Ovary (tissue), 9 donors: ENCODE measurements around the gene WDFY1. TPM values are rescaled to one million over a fixed set of nuclear protein-coding genes. Genes with fewer than 3 reads are reported as not detected.

ENCODE experiments used
- DNase-seq, 5 donors: peaks; one replicate each; pipeline ENCODE4 v3.0.0-alpha.2; 2019 to 2020
- H3K27ac ChIP-seq, 2 donors: fragments of 200-600 bp; one replicate each; pipeline versions ENCODE4 v1.5.1 to v1.8.0; 2019 to 2022
- H3K27me3 ChIP-seq: fragments of 200-600 bp; one replicate; pipeline ENCODE4 v1.8.0; 2022
- H3K36me3 ChIP-seq: fragments of 200-600 bp; sonication (generic); one replicate; pipeline ENCODE4 v1.5.1; 2019
- H3K4me1 ChIP-seq: one replicate; pipeline ENCODE4 v1.8.1; 2013; ENCODE audit warnings: mild to moderate bottlenecking, moderate library complexity; ENCODE audit not compliant: insufficient read depth
- H3K4me3 ChIP-seq: fragments of 200-600 bp; sonication (generic); one replicate; pipeline ENCODE4 v1.5.1; 2017
- H3K9me3 ChIP-seq, 2 donors: fragments of 200-600 bp in 1 of 2; sonication (generic) in 1 of 2; one replicate each; pipeline versions ENCODE4 v1.5.1 to v1.8.1; 2013 to 2019; ENCODE audit warnings: mild to moderate bottlenecking in 1 of 2, moderate library complexity in 1 of 2
- CTCF ChIP-seq, 3 donors: fragments of 450-650 bp in 2 of 3; fragments of 200-600 bp in 1 of 3; IDR thresholded peaks; one replicate each; pipeline versions ENCODE4 v1.5.1 to v1.8.0; 2016 to 2022; ENCODE audit warnings: antibody characterized with exemption in 3 of 3, mild to moderate bottlenecking in 1 of 3
- EP300 ChIP-seq: sonication (generic); formaldehyde crosslinking; IDR thresholded peaks from one replicate; pipeline ENCODE4 v1.6.1; 2017; ENCODE audit warnings: antibody characterized with exemption
- POLR2A ChIP-seq: fragments of 450-650 bp; IDR thresholded peaks from one replicate; pipeline ENCODE4 v1.6.1; 2017; ENCODE audit warnings: antibody characterized with exemption, mild to moderate bottlenecking, moderate library complexity
- WGBS, 3 donors: extraction: QIAGEN DNeasy Blood & Tissue Kit in 1 of 3; methylation state at CpG; one replicate each; pipeline versions ENCODE4 v1.1.5 to v1.1.7; 2013 to 2017; 5-methylcytosine and 5-hydroxymethylcytosine counted together
- intact Hi-C, 4 donors: fragments of 100-400 bp; cut with DNase I; formaldehyde crosslinking; loops; one replicate each; pipeline versions ENCODE4 v1.11.0 to v1.15.1; 2022 to 2023
- polyA plus RNA-seq, 2 donors: library from polyadenylated mRNA; stranded (reverse); fragments of 200-250 nt in 1 of 2; fragments of 350-450 nt in 1 of 2; fragmentation: Illumina TruSeq in 1 of 2; extraction: RNeasy Lipid Tissue Mini Kit (QIAGEN cat#74804) in 1 of 2; gene quantifications; one replicate each; pipeline ENCODE4 v1.2.3, GENCODE V29; 2013 to 2014
- total RNA-seq, 7 donors: library from RNA; depleted of rRNA in 2 of 7; stranded (reverse); fragments of >200 nt in 2 of 7; fragmentation: NEBNext Ultra II Directional in 3 of 7; extraction: Animal tissue kit (Norgen Biotek cat#: 25700) in 3 of 7; gene quantifications; one replicate each; pipeline versions ENCODE4 v1.1.0 to v1.2.4, GENCODE V29; 2016 to 2023
- donor health status: DM: no; HTN: no; CAD: no; lungs with moderate emphysema.
- donor health status: DM: no; HTN: no; CAD: no.
- donor health status: Bipolar disorder and iron deficiency.
- donor health status: DM: yes; HTN: yes; CAD: no.
- donor health status: DM: no; HTN: no; CAD: no.
- donor health status: DM: yes; HTN: yes; CAD: no.

Gene WDFY1
- total and polyA plus RNA-seq, 9 donors, result 21.2 to 50.1 (median 39.6) TPM

DNA sequence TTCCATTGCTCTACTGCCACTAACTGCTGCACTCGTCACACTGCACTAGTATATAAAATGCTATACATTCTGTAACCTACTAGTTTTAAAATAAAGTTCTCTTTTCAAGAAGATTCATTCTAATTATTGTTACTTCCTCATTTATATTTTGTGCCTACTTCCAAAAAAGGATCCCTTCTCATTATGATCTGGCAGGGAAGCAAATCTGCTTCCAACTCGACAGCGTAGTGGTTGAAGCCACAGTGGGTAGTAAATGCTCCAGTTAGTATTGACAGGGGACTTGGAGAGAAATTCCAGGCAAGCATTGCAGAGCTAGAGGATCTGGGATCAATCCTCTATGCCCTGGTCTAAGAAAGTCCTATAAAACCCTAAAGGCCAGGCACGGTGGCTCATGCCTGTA lies 54.4 kb downstream of the WDFY1 start:
- H3K27ac ChIP-seq, result no peak overlapping the region
- intact Hi-C loops, result no loop called here
- H3K4me3 ChIP-seq, result no peak overlapping the region
- TF ChIP-seq POLR2A, result no peak
- no peaks in the 10 kb centered on the region for H3K9me3 ChIP-seq
- WGBS, 3 donors, result 69 to 74% (median 73%) methylated on average over 4 of the region's 4 CpGs
- no peaks in the 10 kb centered on the region for H3K27me3 ChIP-seq
- H3K36me3 ChIP-seq, result no peaks in the 10 kb centered on the region
- DNase-seq, result no peak
- H3K4me1 ChIP-seq, result no peaks in the 10 kb centered on the region

DNA sequence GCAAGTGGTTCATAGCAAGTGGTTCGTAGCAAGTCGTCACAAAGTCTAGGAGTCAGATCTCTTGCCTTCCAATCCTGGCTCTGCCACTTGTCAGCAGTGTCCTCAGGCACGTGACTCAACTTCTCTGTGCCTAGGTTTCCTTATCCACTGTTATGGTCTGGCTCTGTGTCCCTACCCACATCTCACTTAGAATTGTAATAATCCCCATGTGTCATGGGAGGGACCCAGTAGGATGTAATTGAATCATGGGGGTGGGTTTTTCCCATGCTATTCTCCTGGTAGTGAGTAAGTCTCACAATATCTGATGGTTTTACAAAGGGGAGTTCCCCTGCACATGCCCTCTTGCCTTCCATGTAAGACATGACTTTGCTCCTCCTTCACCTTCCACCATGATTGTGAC lies 55.9 kb downstream of the WDFY1 start:
- no peaks in the 10 kb centered on the region for H3K27me3 ChIP-seq
- WGBS, 3 donors, result 96 to 100% (median 99%) methylated on average over 3 of the region's 3 CpGs

GRCh38 chr2:223888251-223888650 lies 56.9 kb downstream of the WDFY1 start:
- TF ChIP-seq EP300 (no peak), CTCF (IDR thresholded peaks at IDR 0.05) (no peak), POLR2A (no peak)
- H3K27me3 ChIP-seq, result no peaks in the 10 kb centered on the region
- H3K36me3 ChIP-seq, result no peaks in the 10 kb centered on the region
- no peak for DNase-seq
- intact Hi-C loops, result no loop called here
- no peaks in the 10 kb centered on the region for H3K4me1 ChIP-seq
- 96 to 98% (median 98%) methylated on average over 2 of the region's 2 CpGs for WGBS, 3 donors
- H3K4me3 ChIP-seq, result no peak overlapping the region
- no peak overlapping the region for H3K27ac ChIP-seq
- no peaks in the 10 kb centered on the region for H3K9me3 ChIP-seq

More for the DNA sequence above, 55.9 kb downstream of the WDFY1 start:
- H3K36me3 ChIP-seq, result no peaks in the 10 kb centered on the region
- intact Hi-C loops, result no loop called here
- no peak overlapping the region for H3K4me3 ChIP-seq
- H3K9me3 ChIP-seq, result no peaks in the 10 kb centered on the region
- no peaks in the 10 kb centered on the region for H3K4me1 ChIP-seq
- DNase-seq, result no peak
- H3K27ac ChIP-seq, result no peak overlapping the region
- no peak for TF ChIP-seq EP300
- no peak for TF ChIP-seq POLR2A
- no peak for TF ChIP-seq CTCF (IDR thresholded peaks at IDR 0.05)

- intact Hi-C loops, result no loop called here
- H3K27ac ChIP-seq, result no peak overlapping the region
- no peaks in the 10 kb centered on the region for H3K9me3 ChIP-seq
- H3K27me3 ChIP-seq, result no peaks in the 10 kb centered on the region
- WGBS, 3 donors, result 83 to 88% (median 86%) methylated on average over 5 of the region's 5 CpGs
- H3K4me1 ChIP-seq, result no peaks in the 10 kb centered on the region
- no peak overlapping the region for H3K4me3 ChIP-seq
- H3K36me3 ChIP-seq, result no peaks in the 10 kb centered on the region
- TF ChIP-seq POLR2A (no peak), CTCF (IDR thresholded peaks at IDR 0.05) (no peak), EP300 (no peak)
- DNase-seq, result no peak
These were observed 58.0 kb downstream of the WDFY1 start for GRCh38 chr2:223887127-223887526.

GRCh38 chr2:223886726-223887125 lies 58.4 kb downstream of the WDFY1 start:
- no peak for DNase-seq
- Histone ChIP-seq H3K27me3 (no peaks in the 10 kb centered on the region), H3K4me1 (no peaks in the 10 kb centered on the region), H3K27ac (no peak overlapping the region), H3K9me3 (no peaks in the 10 kb centered on the region), H3K36me3 (no peaks in the 10 kb centered on the region), H3K4me3 (no peak overlapping the region)
- no peak for TF ChIP-seq EP300
- no peak for TF ChIP-seq POLR2A
- TF ChIP-seq CTCF (IDR thresholded peaks at IDR 0.05), result no peak
- WGBS, 3 donors, result 0 to 1% (median 1%) methylated on average over 2 of the region's 2 CpGs
- intact Hi-C loops, result no loop called here
